ENCODE data around the gene RHD.
A peak's percentile ranks its signal among the peaks of the same experiment; 100 is the strongest.
"Not testable (repeated sequence)": the region's sequence is repeated elsewhere in the genome, so short reads cannot be mapped to it uniquely, and the experiment has no call there.

Gene RHD

GRCh38 chr1:25356848-25357247 is 84.5 kb downstream of the RHD start:
- no peak for DNase-seq

- DNase-seq: peak in 1 of 5 experiments; percentile 13
These were observed 88.6 kb downstream of the RHD start for GRCh38 chr1:25360596-25361581.

GRCh38 chr1:25361901-25362300 is 89.6 kb downstream of the RHD start:
- no peak for DNase-seq

- not testable (repeated sequence) for DNase-seq
These were observed 90.6 kb downstream of the RHD start for GRCh38 chr1:25362634-25363559.

GRCh38 chr1:25369241-25369640 is 96.9 kb downstream of the RHD start:
- no peak for DNase-seq

- DNase-seq: not testable (repeated sequence)
These were observed 97.5 kb downstream of the RHD start for GRCh38 chr1:25369691-25370271.

- DNase-seq: not testable (repeated sequence)
These were observed 99.4 kb downstream of the RHD start for GRCh38 chr1:25371757-25372156.

GRCh38 chr1:25378367-25378766 is 106.1 kb downstream of the RHD start:
- not testable (repeated sequence) for DNase-seq

Measured in T-helper 2 cell (primary cell).